NCI-H2107 treated with DMSO at 0.1 percent for 48 hours (cell line): ENCODE measurements around the gene ANXA8.
A peak's percentile ranks its signal among the peaks of the same experiment; 100 is the strongest.
"Not testable (repeated sequence)": the region's sequence is repeated elsewhere in the genome, so short reads cannot be mapped to it uniquely, and the experiment has no call there.

ENCODE experiments used
- DNase-seq: peaks from one replicate; lab custom pipeline; 2025; ENCODE audit not compliant: unreplicated experiment; lab: John Stamatoyannopoulos, UW

Gene ANXA8

GRCh38 chr10:47465216-47465917, 18.5 kb downstream of the ANXA8 start:
- DNase-seq = not testable (repeated sequence)

GRCh38 chr10:47462577-47463358, 21.1 kb downstream of the ANXA8 start:
- DNase-seq = not testable (repeated sequence)

- peak; percentile 7 for DNase-seq
These were observed 22.6 kb downstream of the ANXA8 start for GRCh38 chr10:47461261-47461687.

- no peak for DNase-seq
These were observed 25.3 kb downstream of the ANXA8 start for GRCh38 chr10:47458466-47459154.

GRCh38 chr10:47457826-47458225, 26.1 kb downstream of the ANXA8 start:
- no peak for DNase-seq

GRCh38 chr10:47457528-47457820, 26.4 kb downstream of the ANXA8 start:
- no peak for DNase-seq

GRCh38 chr10:47456794-47457527, 27.0 kb downstream of the ANXA8 start:
- DNase-seq = no peak

- no peak for DNase-seq
These were observed 27.7 kb downstream of the ANXA8 start for GRCh38 chr10:47456079-47456785.

GRCh38 chr10:47455350-47456078, 28.4 kb downstream of the ANXA8 start:
- DNase-seq = not testable (repeated sequence)

- no peak for DNase-seq
These were observed 29.2 kb downstream of the ANXA8 start for GRCh38 chr10:47454780-47455058.

- DNase-seq = no peak
These were observed 29.7 kb downstream of the ANXA8 start for GRCh38 chr10:47454008-47454779.

- DNase-seq = no peak
These were observed 30.5 kb downstream of the ANXA8 start for GRCh38 chr10:47453141-47454007.

- no peak for DNase-seq
These were observed 31.3 kb downstream of the ANXA8 start for GRCh38 chr10:47452495-47453140.

- DNase-seq = no peak
These were observed 31.9 kb downstream of the ANXA8 start for GRCh38 chr10:47451998-47452494.

GRCh38 chr10:47451273-47451997, 32.5 kb downstream of the ANXA8 start:
- no peak for DNase-seq

GRCh38 chr10:47450442-47450841, 33.5 kb downstream of the ANXA8 start:
- DNase-seq = no peak

GRCh38 chr10:47449979-47450378, 33.9 kb downstream of the ANXA8 start:
- no peak for DNase-seq
